Colonic mucosa (tissue), 4 donors: ENCODE data around the gene PRODH2. TPM values are rescaled to one million over a fixed set of nuclear protein-coding genes. Genes with fewer than 3 reads are reported as not detected.

Experiments used
- DNase-seq: peaks from one replicate; pipeline ENCODE4 v3.0.0-alpha.2; 2020
- H3K27ac ChIP-seq: fragments of 200-600 bp; one replicate; pipeline ENCODE4 v1.8.0; 2021
- H3K27me3 ChIP-seq: fragments of 200-600 bp; one replicate; pipeline ENCODE4 v1.8.0; 2021
- H3K36me3 ChIP-seq: fragments of 200-600 bp; one replicate; pipeline ENCODE4 v1.8.0; 2021
- H3K4me1 ChIP-seq: fragments of 200-600 bp; one replicate; pipeline ENCODE4 v1.8.0; 2021; ENCODE audit warnings: mild to moderate bottlenecking
- H3K4me3 ChIP-seq: fragments of 200-600 bp; one replicate; pipeline ENCODE4 v1.8.0; 2021
- H3K9ac ChIP-seq, 2 donors: one replicate each; pipeline ENCODE4 v1.7.0; 2013; ENCODE audit warnings: control low read depth in 2 of 2, low read depth in 2 of 2, low read length in 2 of 2
- H3K9me3 ChIP-seq: fragments of 200-600 bp; one replicate; pipeline ENCODE4 v1.8.0; 2021
- intact Hi-C: fragments of 100-400 bp; cut with DNase I; formaldehyde crosslinking; loops from one replicate; pipeline ENCODE4 v1.14.1; 2022
- total RNA-seq, 2 donors: library from RNA; stranded (reverse); fragmentation: NEBNext Ultra II Directional in 1 of 2; extraction: Animal tissue kit (Norgen Biotek cat#: 25700) in 1 of 2; gene quantifications; one replicate each; pipeline ENCODE4 v1.2.1, GENCODE V29; 2021
- TF ChIP-seq, protein P1 (sequence below): fragments of 200-600 bp; IDR thresholded peaks from one replicate; pipeline ENCODE4 v1.8.0; 2022; ENCODE audit warnings: antibody characterized with exemption, mild to moderate bottlenecking
- donor health status: healthy.
- donor health status: DM: no; HTN: no; CAD: no.
- donor health status: DM: no; HTN: no; CAD: no.

Gene PRODH2
- total RNA-seq, 2 donors from 2014 or later = not detected

DNA sequence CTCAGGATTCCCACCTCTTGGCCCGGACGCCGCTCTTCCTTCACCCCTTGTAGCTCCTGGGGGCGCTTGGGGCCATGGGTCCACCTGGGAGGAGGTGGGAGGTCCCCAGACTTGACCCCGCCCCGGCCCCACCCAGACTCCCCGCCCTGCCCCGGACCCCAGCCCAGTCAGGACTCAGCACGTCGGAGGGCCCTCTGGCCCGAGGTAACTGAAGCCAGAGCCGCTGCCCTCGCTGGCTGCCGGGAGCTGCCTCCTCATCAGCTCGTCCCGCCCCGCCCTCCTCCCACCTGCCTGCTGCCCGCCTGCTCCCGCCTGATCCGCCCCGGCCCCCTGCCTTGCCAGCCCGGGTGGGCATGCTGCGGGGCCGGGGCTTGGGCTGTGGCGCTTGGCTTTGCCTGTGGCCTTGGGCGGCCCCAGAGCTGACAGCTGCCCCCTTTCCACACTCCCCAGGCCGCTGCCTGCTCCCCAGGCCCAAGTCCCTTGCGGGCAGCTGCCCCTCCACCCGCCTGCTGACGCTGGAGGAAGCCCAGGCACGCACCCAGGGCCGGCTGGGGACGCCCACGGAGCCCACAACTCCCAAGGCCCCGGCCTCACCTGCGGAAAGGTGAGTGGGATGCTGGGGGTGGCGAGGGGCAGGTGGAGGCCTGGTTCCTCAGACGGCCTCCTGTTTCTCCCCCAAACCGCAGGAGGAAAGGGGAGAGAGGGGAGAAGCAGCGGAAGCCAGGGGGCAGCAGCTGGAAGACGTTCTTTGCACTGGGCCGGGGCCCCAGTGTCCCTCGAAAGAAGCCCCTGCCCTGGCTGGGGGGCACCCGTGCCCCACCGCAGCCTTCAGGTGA, 27.9 kb downstream of the PRODH2 start:
- H3K36me3 ChIP-seq = no peaks in the 10 kb centered on the region
- no peak for DNase-seq
- intact Hi-C loops = no loop called here

DNA sequence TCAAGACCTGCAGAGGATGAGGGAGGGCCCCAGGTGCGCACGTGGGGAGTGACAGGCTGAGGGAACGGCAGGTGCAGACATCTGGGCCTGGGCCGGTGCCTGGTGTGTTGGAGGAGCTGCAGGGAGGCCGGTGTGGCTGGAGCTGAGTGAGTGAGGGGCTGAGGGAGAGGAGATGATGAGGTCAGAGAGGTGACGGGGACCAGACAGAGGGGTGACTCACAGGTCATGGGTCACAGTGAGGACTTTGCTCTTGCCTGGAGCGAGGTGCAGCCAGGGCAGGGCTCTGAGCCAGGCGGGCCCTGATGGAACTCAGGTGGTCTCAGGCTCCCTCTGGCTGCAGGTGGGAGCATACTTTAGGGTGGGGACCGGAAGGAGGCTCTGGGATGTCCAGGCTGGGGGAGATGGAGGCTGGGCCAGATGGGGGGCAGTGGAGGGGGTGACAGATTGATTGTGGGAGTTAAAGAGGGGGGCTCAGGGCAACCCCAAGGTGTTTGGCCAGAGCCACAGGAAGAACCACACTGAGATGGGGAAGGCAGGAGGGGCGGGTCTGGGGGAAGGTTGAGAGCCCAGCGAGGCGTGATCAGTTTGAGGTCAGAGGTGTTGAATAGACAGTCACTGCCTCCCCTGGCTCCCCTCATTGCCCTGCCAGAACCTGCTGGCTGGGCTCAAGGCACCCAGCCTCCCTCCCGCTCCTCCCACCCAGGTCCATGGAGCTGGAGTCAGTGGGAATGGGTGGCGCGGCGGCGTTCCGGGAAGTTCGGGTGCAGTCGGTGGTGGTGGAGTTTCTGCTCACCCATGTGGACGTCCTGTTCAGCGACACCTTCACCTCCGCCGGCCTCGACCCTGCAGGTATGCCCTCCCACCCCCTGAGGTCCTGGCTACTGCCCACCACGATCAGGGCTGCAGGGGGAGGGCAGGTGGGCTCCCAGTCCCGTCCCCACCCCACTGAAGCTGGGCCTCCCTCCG, 28.9 kb downstream of the PRODH2 start:
- Histone ChIP-seq H3K4me1 (no peaks in the 10 kb centered on the region), H3K4me3 (no peak overlapping the region), H3K27me3 (no peaks in the 10 kb centered on the region), H3K27ac (no peak overlapping the region), H3K9me3 (no peaks in the 10 kb centered on the region), H3K36me3 (no peaks in the 10 kb centered on the region), H3K9ac (no peak overlapping the region)
- intact Hi-C loops = no loop called here
- TF ChIP-seq, protein P1, sequence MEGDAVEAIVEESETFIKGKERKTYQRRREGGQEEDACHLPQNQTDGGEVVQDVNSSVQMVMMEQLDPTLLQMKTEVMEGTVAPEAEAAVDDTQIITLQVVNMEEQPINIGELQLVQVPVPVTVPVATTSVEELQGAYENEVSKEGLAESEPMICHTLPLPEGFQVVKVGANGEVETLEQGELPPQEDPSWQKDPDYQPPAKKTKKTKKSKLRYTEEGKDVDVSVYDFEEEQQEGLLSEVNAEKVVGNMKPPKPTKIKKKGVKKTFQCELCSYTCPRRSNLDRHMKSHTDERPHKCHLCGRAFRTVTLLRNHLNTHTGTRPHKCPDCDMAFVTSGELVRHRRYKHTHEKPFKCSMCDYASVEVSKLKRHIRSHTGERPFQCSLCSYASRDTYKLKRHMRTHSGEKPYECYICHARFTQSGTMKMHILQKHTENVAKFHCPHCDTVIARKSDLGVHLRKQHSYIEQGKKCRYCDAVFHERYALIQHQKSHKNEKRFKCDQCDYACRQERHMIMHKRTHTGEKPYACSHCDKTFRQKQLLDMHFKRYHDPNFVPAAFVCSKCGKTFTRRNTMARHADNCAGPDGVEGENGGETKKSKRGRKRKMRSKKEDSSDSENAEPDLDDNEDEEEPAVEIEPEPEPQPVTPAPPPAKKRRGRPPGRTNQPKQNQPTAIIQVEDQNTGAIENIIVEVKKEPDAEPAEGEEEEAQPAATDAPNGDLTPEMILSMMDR = no peak
- DNase-seq = no peak

More for the DNA sequence above, 27.9 kb downstream of the PRODH2 start:
- Histone ChIP-seq H3K27ac (no peak overlapping the region), H3K27me3 (no peaks in the 10 kb centered on the region), H3K4me1 (no peaks in the 10 kb centered on the region), H3K9me3 (no peaks in the 10 kb centered on the region), H3K9ac (no peak overlapping the region), H3K4me3 (no peak overlapping the region)
- TF ChIP-seq, protein P1 = no peak

- no peak overlapping the region for H3K9ac ChIP-seq
- no peak for DNase-seq
- TF ChIP-seq, protein P1 = no peak
- no peaks in the 10 kb centered on the region for H3K27me3 ChIP-seq
- H3K9me3 ChIP-seq = no peaks in the 10 kb centered on the region
- H3K36me3 ChIP-seq = no peaks in the 10 kb centered on the region
- intact Hi-C loops = no loop called here
- no peak overlapping the region for H3K4me3 ChIP-seq
- no peaks in the 10 kb centered on the region for H3K4me1 ChIP-seq
- no peak overlapping the region for H3K27ac ChIP-seq
These were observed 30.1 kb downstream of the PRODH2 start for GRCh38 chr19:35782589-35782988.

GRCh38 chr19:35781650-35782049, 31.0 kb downstream of the PRODH2 start:
- Histone ChIP-seq H3K9me3 (no peaks in the 10 kb centered on the region), H3K36me3 (no peaks in the 10 kb centered on the region), H3K9ac (no peak overlapping the region), H3K4me1 (no peaks in the 10 kb centered on the region), H3K4me3 (no peak overlapping the region), H3K27me3 (no peaks in the 10 kb centered on the region), H3K27ac (no peak overlapping the region)
- no peak for DNase-seq
- intact Hi-C loops = no loop called here
- TF ChIP-seq, protein P1 = no peak

GRCh38 chr19:35780717-35781116, 31.9 kb downstream of the PRODH2 start:
- H3K27me3 ChIP-seq = no peaks in the 10 kb centered on the region
- H3K4me3 ChIP-seq = no peak overlapping the region
- DNase-seq = no peak
- TF ChIP-seq, protein P1 = no peak
- no peak overlapping the region for H3K27ac ChIP-seq
- no peaks in the 10 kb centered on the region for H3K4me1 ChIP-seq
- H3K9me3 ChIP-seq = no peaks in the 10 kb centered on the region
- no peaks in the 10 kb centered on the region for H3K36me3 ChIP-seq
- no peak overlapping the region for H3K9ac ChIP-seq
- intact Hi-C loops = no loop called here
